SK-N-MC (cell line): ENCODE measurements around the gene COA7.

Experiments used
- EZH2 ChIP-seq: fragments of 200-600 bp; sonication (generic); IDR thresholded peaks from one replicate; pipeline ENCODE4 v1.6.1; 2017; ENCODE audit warnings: antibody characterized with exemption
- FOXP2 ChIP-seq: optimal IDR thresholded peaks from 2 replicates; pipeline ENCODE3; 2011; ENCODE audit warnings: mild to moderate bottlenecking, moderate library complexity; ENCODE audit not compliant: insufficient read depth; ENCODE audit errors: extremely low read length, control extremely low read depth
- POLR2AphosphoS5 ChIP-seq: IDR thresholded peaks from 2 replicates; pipeline ENCODE4 v1.6.1; 2012; ENCODE audit warnings: mild to moderate bottlenecking, low read depth, low read length, borderline replicate concordance

GRCh38 chr1:52733368-52733767 lies 35.2 kb upstream of the COA7 start:
- no peak for TF ChIP-seq EZH2
- no peak for TF ChIP-seq POLR2AphosphoS5
- TF ChIP-seq FOXP2 = no peak
